GM19468 (cell line): Measurements from ENCODE around the gene USH2A.

Experiments
- ATAC-seq: cut with Tn5 transposase; IDR thresholded peaks from one replicate; pipeline ENCODE4 v1.9.1; 2021; ENCODE audit warnings: mild to moderate bottlenecking, moderate library complexity, moderate number of reproducible peaks; ENCODE audit not compliant: unreplicated experiment; ENCODE audit errors: extremely low read depth

USH2A gene

GRCh38 chr1:215761446-215761845 lies 661.8 kb downstream of the USH2A start:
- no peak for ATAC-seq

GRCh38 chr1:215754112-215754511 lies 669.1 kb downstream of the USH2A start:
- ATAC-seq, result no peak

GRCh38 chr1:215749414-215749813 lies 673.8 kb downstream of the USH2A start:
- no peak for ATAC-seq

- ATAC-seq, result no peak
These were observed 674.8 kb downstream of the USH2A start for GRCh38 chr1:215748431-215748830.

- ATAC-seq, result no peak
These were observed 678.8 kb downstream of the USH2A start for GRCh38 chr1:215744419-215744818.

GRCh38 chr1:215739025-215739424 lies 684.2 kb downstream of the USH2A start:
- no peak for ATAC-seq

GRCh38 chr1:215731699-215732098 lies 691.5 kb downstream of the USH2A start:
- ATAC-seq, result no peak

- no peak for ATAC-seq
These were observed 692.6 kb downstream of the USH2A start for GRCh38 chr1:215730600-215730999.

GRCh38 chr1:215728169-215728568 lies 695.1 kb downstream of the USH2A start:
- no peak for ATAC-seq

GRCh38 chr1:215720126-215720525 lies 703.1 kb downstream of the USH2A start:
- no peak for ATAC-seq

GRCh38 chr1:215719552-215719951 lies 703.7 kb downstream of the USH2A start:
- no peak for ATAC-seq

- ATAC-seq, result no peak
These were observed 704.5 kb downstream of the USH2A start for GRCh38 chr1:215718575-215719287.

- no peak for ATAC-seq
These were observed 705.4 kb downstream of the USH2A start for GRCh38 chr1:215717677-215718426.

GRCh38 chr1:215710899-215711225 lies 712.4 kb downstream of the USH2A start:
- no peak for ATAC-seq

- ATAC-seq, result no peak
These were observed 713.0 kb downstream of the USH2A start for GRCh38 chr1:215710036-215710898.

- ATAC-seq, result no peak
These were observed 719.0 kb downstream of the USH2A start for GRCh38 chr1:215704089-215704860.

GRCh38 chr1:215682232-215682631 lies 741.0 kb downstream of the USH2A start:
- ATAC-seq, result no peak

GRCh38 chr1:215681041-215681440 lies 742.2 kb downstream of the USH2A start:
- ATAC-seq, result no peak

GRCh38 chr1:215679231-215679630 lies 744.0 kb downstream of the USH2A start:
- no peak for ATAC-seq

- no peak for ATAC-seq
These were observed 746.1 kb downstream of the USH2A start for GRCh38 chr1:215677112-215677511.
